NCI-H82 (cell line): ENCODE results near the gene PEAK3.

ENCODE experiments used
- DNase-seq: peaks from one replicate; lab custom pipeline; 2025; lab: John Stamatoyannopoulos, UW

The PEAK3 gene

DNA sequence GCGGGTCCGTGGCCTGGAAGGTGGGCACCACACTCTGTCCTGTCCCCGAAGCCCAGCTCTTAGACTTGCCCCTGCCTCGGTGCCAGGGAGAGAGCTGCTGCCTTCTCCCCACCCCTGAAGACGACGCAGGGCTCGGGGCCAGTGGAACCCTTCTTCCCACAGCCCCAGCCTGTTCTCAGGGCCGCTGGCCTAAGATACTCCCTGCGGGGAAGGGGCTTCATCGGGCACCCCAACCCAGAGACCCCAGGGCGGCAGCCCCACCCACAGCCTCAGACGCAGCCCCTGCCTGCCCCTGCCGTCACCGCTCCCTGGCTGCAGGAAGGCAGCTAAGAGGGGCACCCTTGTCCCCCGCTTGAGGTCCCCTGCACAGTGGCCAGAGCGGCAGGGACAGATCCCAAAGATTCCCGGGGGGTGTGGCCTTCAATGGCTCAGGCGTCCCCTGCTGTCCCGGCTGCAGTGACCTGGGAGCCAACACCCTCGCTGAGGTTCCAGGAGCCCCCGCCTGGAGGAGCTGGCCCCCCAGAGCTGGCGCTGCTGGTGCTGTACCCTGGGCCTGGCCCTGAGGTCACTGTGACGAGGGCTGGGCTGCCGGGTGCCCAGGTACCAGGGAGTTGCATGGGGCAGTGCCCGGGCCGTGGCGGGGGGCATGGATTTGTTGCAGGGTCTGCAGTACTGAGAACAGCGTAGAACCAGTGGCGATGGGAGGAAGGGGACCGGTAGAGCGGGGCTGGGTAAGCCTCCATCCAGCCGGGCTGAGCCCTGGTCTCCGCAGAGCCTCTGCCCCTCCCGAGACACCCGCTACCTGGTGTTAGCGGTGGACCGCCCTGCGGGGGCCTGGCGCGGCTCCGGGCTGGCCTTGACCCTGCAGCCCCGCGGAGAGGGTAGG, 31.9 kb downstream of the PEAK3 start:
- DNase-seq: peak; percentile 36

DNA sequence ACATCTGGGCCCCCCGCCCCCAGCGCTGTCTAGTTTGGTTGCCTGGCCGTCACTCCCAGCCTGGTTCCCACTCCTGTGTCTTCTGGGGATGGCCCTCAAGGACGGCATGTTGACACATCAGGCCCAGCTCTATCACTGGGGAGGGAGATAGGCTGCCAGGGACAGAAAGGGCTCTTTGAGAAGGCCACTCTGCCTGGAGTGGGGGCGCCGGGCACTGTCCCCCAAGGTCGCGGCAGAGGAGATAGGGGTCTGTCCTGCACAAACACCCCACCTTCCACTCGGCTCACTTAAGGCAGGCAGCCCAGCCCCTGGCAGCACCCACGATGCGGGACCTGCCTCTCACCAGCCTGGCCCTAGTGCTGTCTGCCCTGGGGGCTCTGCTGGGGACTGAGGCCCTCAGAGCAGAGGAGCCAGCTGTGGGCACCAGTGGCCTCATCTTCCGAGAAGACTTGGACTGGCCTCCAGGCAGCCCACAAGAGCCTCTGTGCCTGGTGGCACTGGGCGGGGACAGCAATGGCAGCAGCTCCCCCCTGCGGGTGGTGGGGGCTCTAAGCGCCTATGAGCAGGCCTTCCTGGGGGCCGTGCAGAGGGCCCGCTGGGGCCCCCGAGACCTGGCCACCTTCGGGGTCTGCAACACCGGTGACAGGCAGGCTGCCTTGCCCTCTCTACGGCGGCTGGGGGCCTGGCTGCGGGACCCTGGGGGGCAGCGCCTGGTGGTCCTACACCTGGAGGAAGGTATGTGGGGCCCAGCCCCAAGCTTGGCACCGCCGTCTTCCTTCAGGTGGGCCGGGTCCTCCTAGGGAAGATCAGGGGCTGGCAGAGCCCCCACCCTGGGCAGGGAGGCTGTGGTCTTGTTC, 32.7 kb downstream of the PEAK3 start, which contains the start of gene AMH:
Gene AMH, plus strand, starts transcription at position 314 of the 857 bp plus-strand sequence. Its CDS starts 10 bp downstream, at position 324.
- DNase-seq: no peak

DNA sequence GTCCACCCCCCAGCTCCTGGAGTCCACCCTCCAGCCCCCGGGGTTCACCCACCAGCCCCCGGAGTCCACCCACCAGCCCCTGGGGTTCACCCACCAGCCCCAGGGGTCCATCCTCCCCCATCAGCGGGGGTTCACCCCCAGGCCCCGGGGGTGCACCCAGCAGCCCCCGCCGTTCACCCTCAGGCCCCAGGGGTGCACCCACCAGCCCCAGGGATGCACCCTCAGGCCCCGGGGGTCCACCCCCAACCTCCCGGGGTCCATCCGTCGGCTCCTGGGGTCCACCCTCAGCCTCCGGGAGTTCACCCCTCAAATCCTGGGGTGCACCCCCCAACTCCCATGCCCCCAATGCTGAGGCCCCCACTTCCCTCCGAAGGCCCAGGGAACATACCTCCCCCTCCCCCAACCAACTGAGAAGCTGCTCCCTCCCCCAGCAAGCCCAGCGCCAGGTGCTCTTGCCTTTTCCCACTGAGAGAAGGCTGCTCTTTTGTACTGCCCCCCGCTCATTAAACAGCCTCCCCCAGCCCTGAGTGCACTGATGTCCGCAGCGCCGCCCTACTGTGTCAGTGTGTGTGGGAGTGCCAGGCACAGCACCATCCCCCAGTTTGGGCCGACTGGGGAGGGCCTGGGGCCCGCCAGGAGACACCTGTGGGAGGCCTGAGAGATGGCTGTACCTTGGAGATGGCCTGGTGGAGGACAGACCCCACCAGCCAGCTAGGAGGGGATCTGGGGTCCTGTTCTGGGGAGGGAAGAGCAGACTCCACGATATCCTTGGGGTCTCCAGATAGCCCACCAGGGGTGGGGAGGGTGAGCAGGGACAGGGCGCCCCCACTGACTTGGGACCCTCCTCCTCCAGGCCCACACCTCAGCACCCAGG, 33.6 kb downstream of the PEAK3 start:
- no peak for DNase-seq

DNA sequence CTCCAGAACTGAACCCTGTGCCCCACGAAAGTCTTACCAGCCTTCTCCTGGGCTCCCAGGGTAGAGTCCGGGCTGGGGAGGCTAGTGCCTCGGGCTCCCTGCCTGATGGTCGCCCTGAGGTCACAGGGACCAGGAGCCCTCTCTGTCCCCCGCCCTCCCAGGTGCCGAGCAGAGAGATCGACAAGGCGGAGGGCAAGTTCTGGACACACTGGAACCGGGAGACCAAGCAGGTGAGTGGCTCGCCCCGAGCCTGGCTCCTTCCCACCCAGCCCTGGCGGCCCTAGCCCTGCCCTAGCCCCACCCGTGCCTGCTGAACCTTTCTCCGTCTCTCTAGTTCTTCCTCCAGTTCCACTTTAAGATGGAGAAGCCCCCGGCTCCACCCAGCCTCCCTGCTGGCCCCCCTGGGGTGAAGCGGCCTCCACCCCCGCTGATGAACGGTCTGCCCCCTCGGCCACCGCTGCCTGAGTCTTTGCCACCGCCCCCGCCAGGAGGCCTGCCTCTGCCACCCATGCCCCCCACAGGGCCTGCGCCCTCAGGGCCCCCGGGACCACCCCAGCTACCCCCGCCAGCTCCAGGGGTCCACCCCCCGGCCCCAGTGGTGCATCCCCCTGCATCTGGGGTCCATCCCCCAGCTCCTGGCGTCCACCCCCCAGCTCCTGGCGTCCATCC, 34.4 kb downstream of the PEAK3 start:
- DNase-seq: no peak

DNA sequence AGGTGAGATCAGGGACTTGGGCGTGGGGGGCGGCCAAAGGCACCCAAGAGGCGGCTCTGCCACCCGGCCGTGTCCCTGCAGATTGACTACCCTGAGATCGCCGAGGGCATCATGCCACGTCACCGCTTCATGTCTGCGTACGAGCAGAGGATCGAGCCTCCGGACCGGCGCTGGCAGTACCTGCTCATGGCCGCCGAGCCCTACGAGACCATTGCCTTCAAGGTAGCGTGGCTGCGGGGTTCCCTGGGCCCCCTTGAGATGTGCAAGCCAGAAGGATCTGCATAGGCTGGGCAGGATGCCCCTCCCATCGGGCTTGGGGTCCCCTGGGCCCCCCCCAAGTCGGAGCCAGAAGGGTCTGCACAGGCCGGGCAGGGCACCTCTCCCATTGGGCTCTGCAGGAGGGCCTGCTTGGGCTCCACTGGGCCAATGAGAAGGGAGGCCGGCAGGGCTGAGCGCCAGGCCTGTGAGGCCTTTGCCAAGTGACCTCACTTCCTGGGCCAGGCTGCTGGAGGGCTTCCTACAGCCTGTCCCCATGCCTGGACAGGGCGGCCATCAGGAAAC, 35.1 kb downstream of the PEAK3 start:
- no peak for DNase-seq

DNA sequence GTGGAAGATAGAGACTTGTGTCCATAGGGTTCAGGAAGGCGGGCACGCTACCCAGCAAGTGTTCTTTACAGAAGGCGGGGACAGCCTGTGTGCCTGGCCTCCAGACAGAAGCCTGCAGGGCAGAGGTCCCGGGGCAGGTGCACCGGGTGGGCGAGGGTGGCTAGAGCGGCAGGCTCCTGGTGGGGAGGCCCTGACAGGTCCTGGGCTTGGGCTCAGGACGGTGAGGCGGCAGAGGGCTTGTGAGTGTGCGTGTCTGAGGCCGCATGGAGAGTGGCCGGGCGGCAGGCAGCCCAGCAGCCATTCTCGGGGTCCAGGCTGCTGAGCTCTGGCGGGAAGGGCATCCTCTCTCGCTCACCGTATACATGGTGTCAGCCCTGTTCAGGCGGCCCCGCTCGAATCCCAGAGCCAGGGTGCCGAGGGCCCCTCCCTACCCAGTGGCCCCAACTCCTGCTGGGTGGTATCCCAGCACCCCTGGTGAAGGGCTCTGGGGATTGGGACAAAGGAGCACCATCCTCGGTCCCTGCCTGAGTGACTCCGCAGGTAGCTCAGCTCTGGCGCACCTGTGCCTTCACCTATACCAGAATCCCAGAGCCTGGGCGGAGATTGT, 35.9 kb downstream of the PEAK3 start:
- DNase-seq: no peak

DNA sequence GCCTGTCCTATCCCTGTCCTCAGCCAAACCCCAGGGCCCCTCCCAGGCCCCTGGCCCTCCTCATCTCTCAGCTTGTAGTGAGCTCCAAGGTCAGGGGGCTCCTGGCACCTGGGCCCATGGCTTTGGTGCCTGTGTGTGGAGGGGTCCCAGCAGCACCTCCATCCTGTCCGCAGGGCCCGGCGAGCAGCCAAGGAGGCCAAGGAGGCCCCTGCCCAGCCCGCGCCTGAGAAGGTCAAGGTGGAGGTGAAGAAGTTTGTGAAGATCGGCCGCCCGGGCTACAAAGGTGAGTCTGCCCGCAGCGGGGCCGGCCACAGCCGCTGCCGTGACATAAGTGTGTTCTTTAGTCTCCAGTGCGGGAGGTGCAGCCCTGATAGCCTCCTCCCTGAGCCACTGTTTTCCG, 36.7 kb downstream of the PEAK3 start:
- DNase-seq: no peak

DNA sequence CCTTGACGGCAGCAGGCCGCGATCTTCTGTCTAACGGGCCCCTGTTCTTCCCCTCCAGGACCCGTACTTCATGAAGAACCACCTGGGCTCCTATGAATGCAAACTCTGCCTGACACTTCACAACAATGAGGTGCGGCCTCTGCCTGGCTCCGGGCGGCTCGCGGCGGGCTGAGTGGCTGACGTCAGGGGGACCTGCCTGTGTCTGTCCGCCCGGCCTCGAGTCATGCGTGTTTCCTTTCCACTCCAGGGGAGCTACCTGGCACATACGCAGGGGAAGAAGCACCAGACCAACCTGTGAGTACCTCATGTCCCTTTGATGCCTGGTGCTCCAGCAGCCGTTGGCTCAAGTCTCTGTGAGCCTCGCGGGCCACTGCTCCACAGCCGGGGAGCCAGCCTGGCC, 37.5 kb downstream of the PEAK3 start:
- no peak for DNase-seq

DNA sequence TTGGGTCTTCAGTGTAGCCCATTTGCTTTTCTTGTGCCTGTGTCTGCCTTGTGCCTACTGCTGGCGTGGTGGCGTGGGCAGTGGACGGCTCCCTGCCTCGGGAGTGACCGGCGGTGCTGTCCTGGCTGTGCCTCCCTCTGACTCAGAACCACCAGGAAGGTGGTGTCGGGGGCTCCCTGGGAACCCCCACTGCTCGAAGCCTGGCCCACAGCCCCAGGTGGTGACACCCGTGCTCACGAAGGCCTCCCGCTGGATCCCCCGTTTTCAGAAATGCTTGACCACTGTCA, 37.9 kb downstream of the PEAK3 start:
- DNase-seq: no peak

DNA sequence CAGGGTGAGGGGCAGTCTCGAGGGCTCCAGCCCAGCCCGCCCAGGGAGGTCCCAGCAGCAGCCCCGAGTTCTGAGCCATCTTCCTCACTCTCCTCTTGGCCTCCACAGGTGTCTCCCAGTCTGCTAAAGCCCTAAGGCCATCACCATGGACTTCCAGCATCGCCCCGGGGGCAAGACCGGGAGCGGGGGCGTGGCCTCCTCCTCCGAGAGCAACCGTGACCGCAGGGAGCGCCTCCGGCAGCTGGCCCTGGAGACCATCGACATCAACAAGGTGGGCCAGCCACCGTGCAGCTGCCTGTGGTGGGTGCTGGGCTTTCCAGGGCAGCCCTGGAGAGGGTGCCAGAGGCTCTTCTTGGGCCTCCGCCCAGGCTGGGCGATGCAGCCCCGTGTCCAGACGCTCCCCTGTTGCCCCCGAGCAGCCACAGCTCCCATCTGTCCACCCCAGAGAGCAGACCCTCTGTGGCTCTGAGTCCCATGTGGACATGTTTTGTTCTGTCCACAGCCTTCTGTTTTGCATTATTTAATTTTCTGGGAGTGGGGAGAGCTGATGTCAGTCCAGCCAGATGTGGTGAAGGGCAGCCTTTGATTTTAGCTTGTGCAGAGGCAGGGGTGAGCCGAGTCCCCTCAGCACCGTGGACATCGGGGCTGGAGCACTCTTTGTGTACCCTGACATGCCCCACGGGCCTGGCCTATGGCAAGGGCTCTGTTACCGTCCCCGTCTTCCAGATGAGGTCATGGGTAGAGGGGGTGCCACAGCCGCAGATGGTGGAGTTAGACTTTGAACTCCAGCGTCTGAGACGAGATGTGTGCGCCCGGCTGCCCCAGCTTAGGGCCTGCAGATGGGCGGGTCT, 38.5 kb downstream of the PEAK3 start:
- no peak for DNase-seq

DNA sequence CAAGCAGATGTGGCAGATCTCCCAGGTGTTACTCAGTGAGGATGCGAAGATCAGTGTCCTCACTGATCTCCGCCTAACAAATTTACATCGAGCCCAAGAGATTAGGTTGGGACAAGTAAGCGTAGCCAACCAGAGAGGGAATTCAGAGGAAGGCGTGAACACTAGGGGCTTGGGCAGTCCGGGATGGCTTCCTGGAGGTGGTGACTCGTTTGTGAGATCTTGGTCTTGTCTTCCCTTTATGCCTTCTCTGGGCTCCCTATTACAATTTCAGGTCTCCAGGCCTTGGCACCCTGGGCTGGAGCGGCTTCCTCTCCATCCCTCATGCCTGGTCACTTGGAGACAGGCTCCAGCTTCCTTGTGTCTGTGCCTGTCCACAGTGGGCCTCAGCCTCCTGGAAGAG, 39.2 kb downstream of the PEAK3 start:
- DNase-seq: no peak

DNA sequence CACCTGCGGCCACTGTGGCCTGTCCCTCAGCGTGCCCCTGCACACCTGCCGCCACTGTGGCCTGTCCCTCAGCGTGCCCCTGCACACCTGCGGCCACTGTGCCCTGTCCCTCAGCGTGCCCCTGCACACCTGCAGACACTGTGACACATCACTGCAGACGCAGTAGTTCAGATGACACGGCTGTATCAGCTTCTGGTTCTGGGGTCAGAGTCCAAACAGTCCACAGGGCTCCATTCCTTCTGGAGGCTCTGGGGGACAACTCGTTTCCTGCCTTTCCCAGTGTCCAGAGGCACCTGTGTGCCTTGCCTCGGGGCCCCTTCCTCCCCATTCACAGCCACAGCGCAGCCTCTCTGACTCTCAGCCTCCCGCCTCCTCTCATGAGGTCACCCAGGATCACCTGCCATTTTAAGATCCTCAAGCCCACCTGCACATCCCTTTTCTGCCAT, 39.9 kb downstream of the PEAK3 start:
- no peak for DNase-seq

DNA sequence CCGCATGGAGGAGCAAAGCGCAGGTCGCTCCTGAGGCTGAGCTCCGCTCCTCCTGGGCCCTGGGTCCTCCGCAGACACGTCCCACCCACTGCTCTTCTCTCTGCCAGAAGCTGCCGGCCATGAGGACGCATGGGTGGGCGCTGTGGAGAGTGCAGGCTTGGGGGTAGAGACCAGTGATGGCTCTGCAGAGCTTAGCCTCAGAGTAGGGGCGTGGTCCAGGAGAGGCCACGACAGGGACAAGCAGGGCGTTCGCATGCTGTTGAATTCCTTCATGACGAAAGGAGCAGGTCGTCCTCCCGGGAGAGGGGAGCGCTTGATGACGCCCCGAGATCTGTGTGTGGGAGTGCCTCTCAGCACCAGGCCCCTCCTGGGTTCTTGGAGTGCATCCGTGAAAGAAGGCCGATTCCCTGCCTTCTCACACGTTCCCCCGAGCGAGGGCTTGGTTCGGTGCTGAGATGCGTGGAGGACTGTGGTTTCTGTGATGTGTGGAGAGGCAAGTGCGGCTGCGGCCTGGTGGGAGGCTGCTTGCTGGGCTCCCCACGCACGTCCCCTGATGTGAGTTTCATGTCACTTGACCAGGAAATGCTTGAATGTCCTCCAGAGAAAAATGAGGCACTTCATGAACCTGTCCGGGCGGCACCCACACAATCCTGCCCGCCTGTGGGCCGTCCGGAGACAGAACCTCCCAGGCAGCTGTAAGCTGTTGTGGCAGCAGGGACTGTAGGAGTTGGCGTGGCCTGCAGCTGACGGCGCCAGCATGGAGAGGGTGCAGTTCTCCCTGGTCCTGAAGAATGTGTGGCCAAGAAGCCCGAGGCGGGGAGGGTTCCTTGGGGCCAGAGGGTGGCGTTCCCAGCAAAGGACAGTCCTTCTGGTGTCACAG, 40.9 kb downstream of the PEAK3 start:
- DNase-seq: no peak

DNA sequence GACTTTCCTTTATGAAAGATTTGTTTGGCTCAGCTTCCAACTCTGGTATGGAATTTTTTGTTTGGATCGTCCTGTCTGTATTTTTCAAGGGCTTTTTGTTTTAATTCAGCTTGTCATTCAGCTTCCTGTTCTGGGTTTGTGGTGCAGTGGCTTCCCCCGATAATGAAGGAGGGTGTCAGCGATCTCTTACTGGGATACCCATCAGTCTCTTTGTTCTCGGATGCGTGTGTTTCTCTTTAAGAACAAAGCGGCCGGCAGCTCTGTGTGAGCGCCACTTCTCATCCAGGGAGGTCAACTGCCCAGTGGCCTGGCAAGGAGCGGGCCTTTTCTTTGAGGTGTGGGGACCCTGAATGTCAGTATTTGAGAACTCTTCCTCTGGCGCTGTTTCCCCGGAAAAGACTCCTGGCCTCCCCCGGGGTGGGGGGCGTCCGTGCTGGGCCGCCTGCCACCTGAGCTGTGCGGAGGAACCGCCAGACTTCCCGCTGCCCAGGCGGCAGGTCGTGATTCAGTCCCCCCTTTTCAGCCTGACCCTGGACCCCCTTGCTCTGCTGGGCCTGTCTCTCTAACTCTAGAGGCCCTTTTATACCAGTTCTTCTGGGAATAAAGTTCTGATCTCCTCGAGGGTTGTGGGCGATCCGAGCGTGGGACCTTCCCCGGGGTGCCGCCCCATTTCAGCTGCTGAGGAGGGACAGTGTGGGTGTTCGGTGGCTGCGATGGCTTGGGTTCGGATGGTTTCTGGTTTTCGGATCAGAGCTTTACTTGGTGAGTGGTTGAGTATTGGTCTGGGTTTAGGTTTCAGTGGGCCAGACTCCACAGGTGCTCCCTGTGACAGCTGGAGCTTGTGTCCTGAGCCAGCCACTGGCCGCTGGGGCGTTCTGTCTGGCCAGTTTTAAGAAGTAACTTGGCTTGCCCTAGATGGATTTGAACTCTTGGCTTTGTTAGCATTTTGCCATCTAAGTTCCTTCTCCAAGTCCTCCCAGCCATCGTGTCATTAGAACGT, 41.9 kb downstream of the PEAK3 start:
- no peak for DNase-seq

DNA sequence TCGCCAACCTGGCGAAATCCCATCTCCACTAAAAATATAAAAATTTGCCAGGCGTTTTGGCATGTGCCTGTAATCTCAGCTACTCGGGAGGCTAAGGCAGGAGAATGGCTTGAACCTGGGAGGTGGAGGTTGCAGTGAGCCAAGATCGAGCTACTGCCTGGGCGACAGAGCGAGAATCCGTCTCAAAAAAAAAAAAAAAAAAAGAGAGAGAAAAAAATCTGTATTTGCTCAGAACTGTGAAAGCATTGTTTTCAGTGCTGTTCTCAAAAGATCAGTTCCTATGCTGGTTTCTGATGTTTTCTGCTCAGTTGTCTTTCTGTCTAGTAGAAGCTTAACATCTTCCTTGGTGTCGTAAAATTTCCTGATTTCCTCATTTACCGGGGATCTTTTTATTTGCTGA, 42.8 kb downstream of the PEAK3 start:
- no peak for DNase-seq

DNA sequence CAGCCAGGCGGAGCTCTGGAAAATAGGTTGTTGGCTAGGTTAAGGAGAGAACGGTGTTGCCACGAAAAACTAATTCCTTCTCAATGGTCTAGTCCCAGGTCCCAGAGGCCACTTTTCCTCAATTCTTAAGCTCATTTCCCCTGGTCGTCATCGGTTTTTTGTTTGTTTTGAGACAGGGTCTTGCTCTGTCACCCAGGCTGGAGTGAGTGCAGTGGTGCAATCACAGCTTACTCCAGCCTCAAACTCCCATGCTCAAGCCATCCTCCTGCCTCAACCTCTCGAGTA, 44.2 kb downstream of the PEAK3 start:
- no peak for DNase-seq

DNA sequence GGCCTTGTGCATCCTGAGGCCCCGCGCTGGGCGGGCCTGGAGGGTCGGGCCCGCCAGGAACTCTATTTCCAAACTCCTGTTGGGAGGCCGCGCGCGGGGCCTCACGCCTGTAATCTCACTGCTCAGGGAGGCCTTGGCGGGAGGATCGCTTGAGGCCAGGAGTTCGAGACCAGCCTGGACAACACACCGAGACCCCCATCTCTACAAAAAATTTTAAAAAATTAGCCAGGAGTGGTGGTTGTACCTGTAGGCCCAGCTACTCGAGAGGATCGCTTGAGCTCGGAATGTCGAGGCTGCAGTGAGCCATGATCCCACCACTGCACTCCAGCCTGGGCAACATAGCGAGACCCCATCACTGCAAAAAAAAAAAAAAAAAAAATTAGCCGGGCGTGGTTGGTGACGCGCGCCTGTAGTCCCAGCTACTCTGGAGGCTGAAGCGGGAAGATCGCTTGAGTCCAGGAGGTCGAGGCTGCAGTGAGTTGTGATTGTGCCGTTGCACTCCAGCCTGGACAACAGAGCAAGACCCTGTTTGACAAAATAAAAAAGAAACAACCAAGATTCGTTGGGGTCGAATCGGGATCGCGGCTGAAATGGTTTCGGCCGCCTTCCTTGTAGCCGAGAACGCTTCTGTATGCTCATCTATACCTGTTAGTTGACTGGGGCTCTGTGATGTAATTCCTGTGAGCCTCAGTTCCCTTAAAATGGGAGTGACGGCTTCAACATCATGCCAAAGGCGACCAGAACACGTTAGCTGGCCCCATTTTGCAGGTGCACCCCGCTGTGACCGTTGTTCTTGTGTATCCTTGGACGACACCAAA, 44.7 kb downstream of the PEAK3 start:
- DNase-seq: no peak
